ENCODE data around the gene FAM219A.

The FAM219A gene

GRCh38 chr9:34465468-34465867, 7.1 kb upstream of the FAM219A start:
- H3K4me1 ChIP-seq (ENCODE audit: control extremely low read depth in 1 of 4, control insufficient read depth in 4 of 4, insufficient read depth in 4 of 4, low read length in 3 of 4) = no peaks in the 10 kb centered on the region
- H3K27me3 ChIP-seq (replicated peaks in 2 of 5; ENCODE audit: control insufficient read depth in 4 of 5, insufficient read depth in 5 of 5, low read length in 4 of 5) = peaks cover 0 to 10% (median 2%) of the 10 kb centered on the region in 5 experiments
- POLR2A ChIA-PET = no interaction called here
- CTCF ChIA-PET = interaction anchor here (1.4 to 2.0 kb wide), 2 partner anchors 14 to 30 kb away, joined by 3 to 6 read pairs; no protein-coding TSS in a partner anchor
- no peaks in the 10 kb centered on the region for H3K9me3 ChIP-seq (ENCODE audit: control extremely low read depth in 1 of 5, control insufficient read depth in 4 of 5, insufficient read depth in 2 of 5, low read depth in 1 of 5, low read length in 4 of 5)
- no peak for DNase-seq
- H3K4me3 ChIP-seq (ENCODE audit: control insufficient read depth in 1 of 7, extremely low read depth in 1 of 7, insufficient read depth in 4 of 7, low read depth in 2 of 7, low read length in 6 of 7) = no peak overlapping the region
- H3K27ac ChIP-seq (ENCODE audit: insufficient read depth in 1 of 2, low read depth in 1 of 2, low read length in 2 of 2, poor library complexity in 1 of 2, severe bottlenecking in 2 of 2) = no peak overlapping the region
- 88% methylated on average over 1 of the region's 1 CpG for WGBS (ENCODE audit: insufficient coverage)
- H3K36me3 ChIP-seq (ENCODE audit: control insufficient read depth in 4 of 4, insufficient read depth in 4 of 4, low read length in 3 of 4) = no peaks in the 10 kb centered on the region

GRCh38 chr9:34464571-34464970, 6.2 kb upstream of the FAM219A start:
- WGBS (ENCODE audit: insufficient coverage) = 80% methylated on average over 1 of the region's 2 CpGs

GRCh38 chr9:34463901-34464232, 5.5 kb upstream of the FAM219A start:
- CTCF ChIA-PET = interaction anchor here (1.0 to 1.5 kb wide), 3 partner anchors 14 to 48 kb away, joined by 3 to 5 read pairs (median 4); no protein-coding TSS in a partner anchor

More at GRCh38 chr9:34464571-34464970, 6.2 kb upstream of the FAM219A start:
- POLR2A ChIA-PET = no interaction called here
- no peak overlapping the region for H3K27ac ChIP-seq (ENCODE audit: insufficient read depth in 1 of 2, low read depth in 1 of 2, low read length in 2 of 2, poor library complexity in 1 of 2, severe bottlenecking in 2 of 2)
- H3K36me3 ChIP-seq (ENCODE audit: control insufficient read depth in 4 of 4, insufficient read depth in 4 of 4, low read length in 3 of 4) = no peaks in the 10 kb centered on the region
- no peak overlapping the region for H3K4me3 ChIP-seq (ENCODE audit: control insufficient read depth in 1 of 7, extremely low read depth in 1 of 7, insufficient read depth in 4 of 7, low read depth in 2 of 7, low read length in 6 of 7)
- peaks cover 0 to 6% (median under 1%) of the 10 kb centered on the region in 4 experiments for H3K4me1 ChIP-seq (ENCODE audit: control extremely low read depth in 1 of 4, control insufficient read depth in 4 of 4, insufficient read depth in 4 of 4, low read length in 3 of 4)
- CTCF ChIA-PET = interaction anchor here (0.5 kb wide), 1 partner anchor 505 kb away, joined by 3 read pairs; no protein-coding TSS in a partner anchor
- H3K27me3 ChIP-seq (replicated peaks in 2 of 5; ENCODE audit: control insufficient read depth in 4 of 5, insufficient read depth in 5 of 5, low read length in 4 of 5) = peaks cover 0 to 10% (median 2%) of the 10 kb centered on the region in 5 experiments
- no peaks in the 10 kb centered on the region for H3K9me3 ChIP-seq (ENCODE audit: control extremely low read depth in 1 of 5, control insufficient read depth in 4 of 5, insufficient read depth in 2 of 5, low read depth in 1 of 5, low read length in 4 of 5)
- no peak for DNase-seq

GRCh38 chr9:34463098-34463900, 4.9 kb upstream of the FAM219A start:
- no peak overlapping the region for H3K27ac ChIP-seq (ENCODE audit: insufficient read depth in 1 of 2, low read depth in 1 of 2, low read length in 2 of 2, poor library complexity in 1 of 2, severe bottlenecking in 2 of 2)
- WGBS (ENCODE audit: insufficient coverage) = 96% methylated on average over 3 of the region's 5 CpGs
- H3K4me3 ChIP-seq (ENCODE audit: control insufficient read depth in 1 of 7, extremely low read depth in 1 of 7, insufficient read depth in 4 of 7, low read depth in 2 of 7, low read length in 6 of 7) = no peak overlapping the region
- ChIA-PET CTCF (interaction anchor here (0.8 to 1.5 kb wide), 4 partner anchors 14 to 48 kb away, joined by 3 to 5 read pairs (median 4); no protein-coding TSS in a partner anchor), POLR2A (no interaction called here)
- no peaks in the 10 kb centered on the region for H3K9me3 ChIP-seq (ENCODE audit: control extremely low read depth in 1 of 5, control insufficient read depth in 4 of 5, insufficient read depth in 2 of 5, low read depth in 1 of 5, low read length in 4 of 5)
- peaks cover 0 to 10% (median 2%) of the 10 kb centered on the region in 5 experiments for H3K27me3 ChIP-seq (replicated peaks in 2 of 5; ENCODE audit: control insufficient read depth in 4 of 5, insufficient read depth in 5 of 5, low read length in 4 of 5)
- peak; percentile 14 to 46 (median 33) for DNase-seq
- no peaks in the 10 kb centered on the region for H3K36me3 ChIP-seq (ENCODE audit: control insufficient read depth in 4 of 4, insufficient read depth in 4 of 4, low read length in 3 of 4)
- H3K4me1 ChIP-seq (ENCODE audit: control extremely low read depth in 1 of 4, control insufficient read depth in 4 of 4, insufficient read depth in 4 of 4, low read length in 3 of 4) = peaks cover 0 to 16% (median 6%) of the 10 kb centered on the region in 4 experiments

More at GRCh38 chr9:34463901-34464232, 5.5 kb upstream of the FAM219A start:
- 92% methylated on average over 2 of the region's 2 CpGs for WGBS (ENCODE audit: insufficient coverage)
- H3K4me1 ChIP-seq (ENCODE audit: control extremely low read depth in 1 of 4, control insufficient read depth in 4 of 4, insufficient read depth in 4 of 4, low read length in 3 of 4) = peaks cover 0 to 13% (median 3%) of the 10 kb centered on the region in 4 experiments
- H3K27ac ChIP-seq (ENCODE audit: insufficient read depth in 1 of 2, low read depth in 1 of 2, low read length in 2 of 2, poor library complexity in 1 of 2, severe bottlenecking in 2 of 2) = no peak overlapping the region
- no peaks in the 10 kb centered on the region for H3K36me3 ChIP-seq (ENCODE audit: control insufficient read depth in 4 of 4, insufficient read depth in 4 of 4, low read length in 3 of 4)
- DNase-seq = no peak
- POLR2A ChIA-PET = no interaction called here
- no peaks in the 10 kb centered on the region for H3K9me3 ChIP-seq (ENCODE audit: control extremely low read depth in 1 of 5, control insufficient read depth in 4 of 5, insufficient read depth in 2 of 5, low read depth in 1 of 5, low read length in 4 of 5)
- H3K4me3 ChIP-seq (ENCODE audit: control insufficient read depth in 1 of 7, extremely low read depth in 1 of 7, insufficient read depth in 4 of 7, low read depth in 2 of 7, low read length in 6 of 7) = no peak overlapping the region
- peaks cover 0 to 10% (median 2%) of the 10 kb centered on the region in 5 experiments for H3K27me3 ChIP-seq (replicated peaks in 2 of 5; ENCODE audit: control insufficient read depth in 4 of 5, insufficient read depth in 5 of 5, low read length in 4 of 5)

GRCh38 chr9:34459941-34460340, 1.6 kb upstream of the FAM219A start:
- Histone ChIP-seq H3K27me3 (replicated peaks in 2 of 5; ENCODE audit: control insufficient read depth in 4 of 5, insufficient read depth in 5 of 5, low read length in 4 of 5) (peaks cover 0 to 7% (median 2%) of the 10 kb centered on the region in 5 experiments), H3K4me3 (ENCODE audit: control insufficient read depth in 1 of 7, extremely low read depth in 1 of 7, insufficient read depth in 4 of 7, low read depth in 2 of 7, low read length in 6 of 7) (no peak overlapping the region), H3K4me1 (ENCODE audit: control extremely low read depth in 1 of 4, control insufficient read depth in 4 of 4, insufficient read depth in 4 of 4, low read length in 3 of 4) (peaks cover 0 to 43% (median 30%) of the 10 kb centered on the region in 4 experiments), H3K9me3 (ENCODE audit: control extremely low read depth in 1 of 5, control insufficient read depth in 4 of 5, insufficient read depth in 2 of 5, low read depth in 1 of 5, low read length in 4 of 5) (no peaks in the 10 kb centered on the region), H3K27ac (ENCODE audit: insufficient read depth in 1 of 2, low read depth in 1 of 2, low read length in 2 of 2, poor library complexity in 1 of 2, severe bottlenecking in 2 of 2) (no peak overlapping the region), H3K36me3 (ENCODE audit: control insufficient read depth in 4 of 4, insufficient read depth in 4 of 4, low read length in 3 of 4) (no peaks in the 10 kb centered on the region)
- CTCF ChIA-PET = interaction anchor here (1.0 to 1.6 kb wide), 4 partner anchors 9 to 42 kb away, joined by 3 to 6 read pairs (median 4); no protein-coding TSS in a partner anchor
- WGBS (ENCODE audit: insufficient coverage) = 44% methylated on average over 3 of the region's 3 CpGs
- peak; percentile 9 to 69 (median 62) for DNase-seq
- POLR2A ChIA-PET = interaction anchor here (1.0 kb wide), 1 partner anchor 16 kb away, joined by 3 read pairs; no protein-coding TSS in a partner anchor

- H3K4me1 ChIP-seq (ENCODE audit: control extremely low read depth in 1 of 4, control insufficient read depth in 4 of 4, insufficient read depth in 4 of 4, low read length in 3 of 4) = peaks cover 0 to 43% (median 30%) of the 10 kb centered on the region in 4 experiments
- no peaks in the 10 kb centered on the region for H3K36me3 ChIP-seq (ENCODE audit: control insufficient read depth in 4 of 4, insufficient read depth in 4 of 4, low read length in 3 of 4)
- H3K4me3 ChIP-seq (ENCODE audit: control insufficient read depth in 1 of 7, extremely low read depth in 1 of 7, insufficient read depth in 4 of 7, low read depth in 2 of 7, low read length in 6 of 7) = no peak overlapping the region
- 90% methylated on average over 13 of the region's 14 CpGs for WGBS (ENCODE audit: insufficient coverage)
- H3K27ac ChIP-seq (ENCODE audit: insufficient read depth in 1 of 2, low read depth in 1 of 2, low read length in 2 of 2, poor library complexity in 1 of 2, severe bottlenecking in 2 of 2) = no peak overlapping the region
- no peak for DNase-seq
- peaks cover 0 to 7% (median 2%) of the 10 kb centered on the region in 5 experiments for H3K27me3 ChIP-seq (replicated peaks in 2 of 5; ENCODE audit: control insufficient read depth in 4 of 5, insufficient read depth in 5 of 5, low read length in 4 of 5)
- CTCF ChIA-PET = interaction anchor here (1.0 to 1.6 kb wide), 3 partner anchors 8 to 21 kb away, joined by 3 to 6 read pairs (median 5); no protein-coding TSS in a partner anchor
- H3K9me3 ChIP-seq (ENCODE audit: control extremely low read depth in 1 of 5, control insufficient read depth in 4 of 5, insufficient read depth in 2 of 5, low read depth in 1 of 5, low read length in 4 of 5) = no peaks in the 10 kb centered on the region
- POLR2A ChIA-PET = no interaction called here
Measured at GRCh38 chr9:34459356-34459755, 986 bp upstream of the FAM219A start.

- 29% methylated on average over 11 of the region's 11 CpGs for WGBS (ENCODE audit: insufficient coverage)
- ChIA-PET POLR2A (no interaction called here), CTCF (interaction anchor here (1.6 kb wide), 2 partner anchors 14 to 20 kb away, joined by 5 to 6 read pairs; no protein-coding TSS in a partner anchor)
- Histone ChIP-seq H3K4me3 (ENCODE audit: control insufficient read depth in 1 of 7, extremely low read depth in 1 of 7, insufficient read depth in 4 of 7, low read depth in 2 of 7, low read length in 6 of 7) (peak overlapping the region in 5 of 7 experiments; percentile 21 to 82 (median 68)), H3K27me3 (replicated peaks in 2 of 5; ENCODE audit: control insufficient read depth in 4 of 5, insufficient read depth in 5 of 5, low read length in 4 of 5) (peaks cover 0 to 7% (median 2%) of the 10 kb centered on the region in 5 experiments), H3K4me1 (ENCODE audit: control extremely low read depth in 1 of 4, control insufficient read depth in 4 of 4, insufficient read depth in 4 of 4, low read length in 3 of 4) (peaks cover 0 to 43% (median 30%) of the 10 kb centered on the region in 4 experiments), H3K27ac (ENCODE audit: insufficient read depth in 1 of 2, low read depth in 1 of 2, low read length in 2 of 2, poor library complexity in 1 of 2, severe bottlenecking in 2 of 2) (no peak overlapping the region), H3K9me3 (ENCODE audit: control extremely low read depth in 1 of 5, control insufficient read depth in 4 of 5, insufficient read depth in 2 of 5, low read depth in 1 of 5, low read length in 4 of 5) (no peaks in the 10 kb centered on the region), H3K36me3 (ENCODE audit: control insufficient read depth in 4 of 4, insufficient read depth in 4 of 4, low read length in 3 of 4) (no peaks in the 10 kb centered on the region)
- no peak for DNase-seq
Measured at GRCh38 chr9:34458959-34459340, 580 bp upstream of the FAM219A start.

All from common myeloid progenitor, CD34-positive (primary cell).